HFF-Myc (cell line): Measurements from ENCODE around the gene FBXO36.

Experiments
- DNase-seq: peaks from one replicate; pipeline ENCODE4 v3.0.0-alpha.2; 2011; ENCODE audit warnings: low read depth; ENCODE audit errors: extremely low read depth
- H3K4me3 ChIP-seq: replicated peaks from 2 replicates; pipeline ENCODE4 v1.5.1; 2011; ENCODE audit warnings: low read depth, mild to moderate bottlenecking, control low read depth, low read length
- CTCF ChIP-seq: IDR thresholded peaks from 2 replicates; pipeline ENCODE4 v1.5.1; 2012; ENCODE audit warnings: mild to moderate bottlenecking, low read depth, low read length, control low read depth; ENCODE audit errors: missing control alignments

The FBXO36 gene

GRCh38 chr2:230052299-230052698 is 130.0 kb downstream of the FBXO36 start:
- no peak for TF ChIP-seq CTCF
- no peak for DNase-seq
- H3K4me3 ChIP-seq = no peak overlapping the region

- no peak for TF ChIP-seq CTCF
- no peak overlapping the region for H3K4me3 ChIP-seq
- DNase-seq = no peak
Measured at GRCh38 chr2:230053753-230054478, 131.6 kb downstream of the FBXO36 start.

GRCh38 chr2:230060672-230061293 is 138.5 kb downstream of the FBXO36 start:
- no peak for DNase-seq
- H3K4me3 ChIP-seq = no peak overlapping the region
- TF ChIP-seq CTCF = no peak
